CD4-positive, alpha-beta T cell treated with Interferon gamma for 1 hour (primary cell): ENCODE data around the gene GULP1.
"Not testable (repeated sequence)": the region's sequence is repeated elsewhere in the genome, so short reads cannot be mapped to it uniquely, and the experiment has no call there.

ENCODE experiments used
- DNase-seq: peaks from one replicate; pipeline ENCODE4 v3.0.0-alpha.2; 2020

Gene GULP1

DNA sequence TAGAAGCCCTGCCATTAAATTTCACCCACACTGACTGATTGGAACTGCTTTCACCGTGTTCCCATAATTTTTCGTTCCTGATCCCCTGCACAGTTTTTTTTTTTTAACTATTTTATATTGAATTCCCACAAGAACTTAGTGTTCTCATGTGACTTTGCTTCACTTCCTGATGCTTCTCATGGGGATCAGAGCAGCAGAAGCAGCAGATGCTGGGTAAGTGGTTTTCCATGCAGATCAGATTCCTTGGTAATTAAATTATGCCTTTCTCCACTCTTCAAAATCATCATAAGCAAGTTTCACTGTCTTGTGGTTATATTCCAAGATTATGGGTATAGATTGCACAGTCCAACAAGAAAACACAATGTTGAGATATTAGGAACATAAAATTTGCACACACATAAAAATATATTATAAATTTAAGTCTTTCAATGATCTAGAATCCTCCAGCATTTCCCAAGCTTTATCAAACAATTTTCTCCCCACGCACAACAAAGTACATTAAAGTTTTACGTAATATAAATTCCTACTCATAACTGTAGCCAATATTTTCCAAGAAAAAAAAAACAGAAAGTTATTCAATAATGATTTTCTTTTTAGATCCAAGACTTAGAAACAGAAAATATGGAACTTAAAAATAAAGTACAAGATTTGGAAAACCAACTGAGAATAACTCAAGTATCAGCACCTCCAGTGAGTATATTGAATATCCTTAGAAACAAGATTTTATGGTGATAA lies 277.9 kb downstream of the GULP1 start:
- no peak for DNase-seq

DNA sequence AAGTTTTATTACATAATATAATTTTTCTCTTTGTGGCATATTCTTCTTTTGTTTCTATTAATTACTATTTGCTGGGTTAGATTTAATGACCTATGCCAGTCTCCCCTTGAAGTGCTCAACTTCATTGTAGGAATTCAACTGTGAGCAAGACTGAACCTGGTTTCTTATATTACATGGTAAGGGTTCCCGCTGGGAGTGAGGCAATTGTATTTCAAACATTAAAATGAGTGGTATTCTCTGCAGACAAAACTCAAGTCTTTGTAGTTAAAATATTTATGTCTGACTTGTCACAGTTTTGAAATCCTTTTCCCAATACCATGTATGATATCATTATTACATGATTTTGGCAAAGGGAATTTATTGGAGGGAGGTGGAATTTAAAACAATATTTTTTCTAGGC lies 278.7 kb downstream of the GULP1 start:
- no peak for DNase-seq

GRCh38 chr2:188571543-188572303 lies 280.0 kb downstream of the GULP1 start:
- DNase-seq = no peak

DNA sequence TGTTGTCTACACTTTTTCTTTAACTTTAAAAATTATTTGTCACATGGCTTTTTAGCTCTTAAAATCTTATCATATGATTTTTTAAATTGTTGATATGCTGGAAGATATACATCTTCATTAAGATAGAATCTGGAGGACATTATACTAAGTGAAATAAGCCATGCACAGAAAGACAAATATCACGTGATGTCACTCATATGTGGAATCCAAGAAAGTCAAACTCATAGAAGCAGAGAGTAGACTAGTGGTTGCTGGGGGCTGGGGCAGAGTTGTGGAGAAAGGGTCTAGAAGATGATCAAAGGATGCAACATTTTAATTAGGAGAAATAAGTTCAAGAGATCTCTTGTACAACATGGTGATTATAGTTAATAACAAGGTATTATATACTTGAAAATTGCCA lies 280.9 kb downstream of the GULP1 start:
- no peak for DNase-seq

GRCh38 chr2:188573453-188573852 lies 281.8 kb downstream of the GULP1 start:
- DNase-seq = no peak

DNA sequence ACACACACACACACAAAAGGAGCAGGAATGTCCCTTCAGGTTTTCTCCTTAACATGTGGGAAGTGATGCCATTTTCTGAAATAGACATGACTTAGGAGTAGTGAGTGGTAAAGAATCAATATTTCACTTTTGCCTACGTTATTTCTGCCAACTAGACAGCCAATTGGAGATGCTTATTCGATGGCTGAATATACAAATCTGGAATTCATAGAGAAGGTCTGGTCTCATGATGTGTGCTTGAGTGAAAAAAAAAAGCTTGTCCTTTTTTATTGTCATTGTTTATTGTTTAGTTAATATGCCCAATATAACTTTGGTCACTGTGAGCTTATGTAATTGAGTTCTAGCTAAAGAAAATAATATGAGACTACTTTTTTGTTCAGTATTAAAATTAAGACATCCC lies 284.3 kb downstream of the GULP1 start:
- DNase-seq = no peak

GRCh38 chr2:188576651-188577050 lies 285.0 kb downstream of the GULP1 start:
- no peak for DNase-seq

- DNase-seq = no peak
Measured at GRCh38 chr2:188577231-188577630, 285.6 kb downstream of the GULP1 start.

- DNase-seq = no peak
Measured at GRCh38 chr2:188580738-188581137, 289.1 kb downstream of the GULP1 start.

- no peak for DNase-seq
Measured at GRCh38 chr2:188582211-188582610, 290.5 kb downstream of the GULP1 start.

GRCh38 chr2:188588235-188588634 lies 296.6 kb downstream of the GULP1 start:
- DNase-seq = no peak

DNA sequence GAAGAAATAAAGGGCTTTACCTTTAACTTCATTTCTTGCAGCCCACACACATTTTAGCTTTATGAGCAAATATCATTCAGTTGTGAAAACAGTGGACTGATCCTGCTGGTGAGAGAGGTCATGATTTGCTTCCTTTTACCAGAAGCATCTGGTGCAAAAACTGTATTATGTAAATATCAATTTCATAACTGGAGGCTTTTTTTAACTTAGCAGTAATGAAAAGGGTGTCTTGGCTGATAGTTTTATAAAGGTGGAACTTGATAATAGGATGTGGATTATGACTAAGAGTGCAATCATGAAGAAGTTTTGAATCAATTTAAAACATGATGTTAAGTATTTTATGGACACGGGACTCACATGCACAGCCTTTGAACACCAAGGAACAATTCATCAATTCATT lies 304.4 kb downstream of the GULP1 start:
- no peak for DNase-seq

GRCh38 chr2:188598551-188598950 lies 306.9 kb downstream of the GULP1 start:
- no peak for DNase-seq

- no peak for DNase-seq
Measured at GRCh38 chr2:188599140-188599539, 307.5 kb downstream of the GULP1 start.

DNA sequence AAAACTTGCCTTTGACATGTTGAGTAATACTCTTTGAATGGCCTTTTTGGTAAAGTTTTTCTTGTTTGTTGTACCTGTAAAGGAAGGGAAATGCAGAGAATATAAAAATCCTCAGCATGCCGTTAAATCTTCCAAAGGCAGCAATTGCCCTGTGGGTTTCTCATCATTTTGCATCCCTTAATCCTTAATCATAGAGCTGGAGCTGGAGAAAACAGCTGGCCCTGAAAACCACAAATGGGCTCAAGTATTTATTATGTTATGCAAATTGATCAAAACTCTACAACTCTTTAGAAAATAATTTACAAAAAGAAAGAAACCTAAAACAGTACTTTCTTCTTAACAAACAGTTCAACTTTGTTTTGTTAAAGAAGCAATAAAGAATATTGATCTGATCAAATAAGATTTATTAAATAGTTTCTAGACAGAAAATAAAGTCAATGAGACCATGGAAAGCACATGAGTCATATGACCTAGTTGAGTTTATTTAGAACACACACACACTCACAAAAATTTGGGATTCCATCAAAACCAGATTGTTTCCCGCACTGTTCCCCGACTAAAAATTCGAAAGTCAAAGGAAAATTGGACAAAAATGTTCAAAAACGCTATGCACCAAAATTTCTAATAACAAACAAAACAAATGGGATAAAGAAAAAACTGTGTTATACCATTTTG lies 309.0 kb downstream of the GULP1 start:
- DNase-seq = no peak

DNA sequence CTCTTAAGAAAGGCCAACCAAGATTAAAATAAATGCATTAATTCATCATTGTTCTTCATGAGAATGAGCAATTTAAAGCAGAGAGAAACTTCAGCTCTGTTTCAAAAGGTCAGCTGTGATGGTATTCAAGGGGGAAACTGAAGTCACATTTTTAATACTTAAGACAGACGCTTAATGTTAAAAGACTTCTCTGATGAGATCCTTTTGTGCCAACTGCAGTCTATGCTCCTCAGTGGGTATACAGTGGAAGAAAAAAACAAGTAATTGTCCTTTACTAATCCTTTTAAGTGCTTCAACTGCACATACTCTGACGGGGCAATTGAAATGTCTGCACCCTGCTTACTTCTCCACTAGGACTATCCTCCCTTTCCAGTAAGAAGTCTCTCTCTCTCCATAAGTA lies 309.7 kb downstream of the GULP1 start:
- no peak for DNase-seq

- no peak for DNase-seq
Measured at GRCh38 chr2:188601927-188602326, 310.3 kb downstream of the GULP1 start.

- no peak for DNase-seq
Measured at GRCh38 chr2:188604579-188604978, 312.9 kb downstream of the GULP1 start.

DNA sequence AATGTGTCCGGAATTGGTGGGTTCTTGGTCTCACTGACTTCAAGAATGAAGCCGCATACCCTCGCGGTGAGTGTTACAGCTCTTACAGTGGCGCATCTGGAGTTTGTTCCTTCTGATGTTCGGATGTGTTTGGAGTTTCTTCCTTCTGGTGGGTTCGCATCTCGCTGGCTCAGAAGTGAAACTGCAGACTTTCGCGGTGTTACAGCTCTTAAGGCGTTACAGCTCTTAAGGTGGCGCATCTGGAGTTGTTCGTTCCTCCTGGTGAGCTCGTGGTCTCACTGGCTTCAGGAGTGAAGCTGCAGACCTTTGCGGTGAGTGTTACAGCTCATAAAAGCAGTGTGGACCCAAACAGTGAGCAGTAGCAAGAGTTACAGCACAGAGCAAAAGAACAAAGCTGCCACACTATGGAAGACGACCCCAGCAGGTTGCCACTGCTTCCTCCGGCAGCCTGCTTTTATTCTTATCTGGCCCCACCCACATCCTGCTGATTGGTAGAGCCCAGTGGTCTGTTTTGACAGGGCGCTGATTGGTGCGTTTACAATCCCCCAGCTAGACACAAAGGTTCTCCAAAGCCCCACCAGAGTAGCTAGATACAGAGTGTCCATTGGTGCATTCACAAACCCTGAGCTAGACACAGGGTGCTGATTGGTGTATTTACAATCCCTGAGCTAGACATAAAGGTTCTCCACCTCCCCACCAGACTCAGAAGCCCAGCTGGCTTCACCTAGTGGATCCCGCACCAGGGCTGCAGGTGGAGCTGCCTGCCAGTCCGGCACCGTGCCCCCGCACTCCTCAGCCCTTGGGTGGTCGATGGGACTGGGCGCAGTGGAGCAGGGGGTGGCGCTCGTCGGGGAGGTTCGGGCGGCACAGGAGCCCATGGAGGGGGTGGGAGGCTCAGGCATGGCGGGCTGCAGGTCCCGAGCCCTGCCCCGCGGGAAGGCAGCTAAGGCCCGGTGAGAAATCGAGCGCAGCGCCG lies 314.2 kb downstream of the GULP1 start:
- DNase-seq = not testable (repeated sequence)

DNA sequence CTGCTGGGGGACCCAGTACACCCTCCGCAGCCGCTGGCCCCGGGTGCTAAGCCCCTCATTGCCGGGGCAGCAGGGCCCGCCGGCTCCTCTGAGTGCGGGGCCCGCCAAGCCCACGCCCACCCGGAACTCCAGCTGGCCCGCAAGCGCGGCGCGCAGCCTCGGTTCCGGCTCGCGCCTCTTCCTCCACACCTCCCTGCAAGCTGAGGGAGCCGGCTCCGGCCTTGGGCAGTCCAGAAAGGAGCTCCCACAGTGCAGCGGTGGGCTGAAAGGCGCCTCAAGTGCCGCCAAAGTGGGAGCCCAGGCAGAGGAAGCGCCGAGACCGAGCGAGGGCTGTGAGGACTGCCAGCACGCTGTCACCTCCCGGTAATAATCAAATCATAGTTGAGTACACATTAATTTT lies 314.9 kb downstream of the GULP1 start:
- DNase-seq = not testable (repeated sequence)

GRCh38 chr2:188607501-188607900 lies 315.8 kb downstream of the GULP1 start:
- DNase-seq = no peak

DNA sequence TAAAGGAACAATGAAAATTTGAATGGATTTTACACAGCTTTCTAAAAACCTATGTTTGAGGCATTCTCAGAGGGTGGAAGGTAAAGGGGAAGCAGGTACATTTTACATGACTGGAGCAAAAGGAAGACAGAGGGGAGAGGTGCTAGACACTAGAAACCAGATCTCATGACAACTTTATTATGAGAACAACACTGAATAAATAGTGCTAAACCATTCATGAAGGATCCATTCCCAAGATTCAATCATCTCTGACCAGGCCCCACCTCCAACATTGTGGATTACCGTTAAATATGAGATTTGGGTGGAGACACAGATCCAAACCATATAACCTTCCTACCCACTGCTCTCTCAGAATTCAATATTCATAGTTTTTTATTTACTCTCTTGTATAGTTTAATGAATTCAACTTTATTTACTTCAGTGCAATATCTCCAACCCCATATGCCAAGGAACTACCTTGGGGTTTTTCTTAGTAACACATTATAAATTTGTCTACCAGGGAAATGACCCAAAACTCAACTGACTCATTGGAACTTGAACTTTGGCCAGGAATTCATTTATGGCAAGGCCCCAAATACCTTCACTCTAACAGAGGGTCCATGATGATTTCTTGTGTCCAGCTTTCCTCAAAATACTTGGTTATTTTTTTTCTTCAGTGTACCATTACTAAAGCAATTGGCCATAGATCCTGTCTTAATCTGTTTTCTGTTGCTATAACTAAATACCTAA lies 317.8 kb downstream of the GULP1 start:
- DNase-seq = no peak
